K562 (cell line): Measurements from ENCODE around the gene ANP32B. TPM values are rescaled to one million over a fixed set of nuclear protein-coding genes. Genes with fewer than 3 reads are reported as not detected.

Experiments
- ATAC-seq: fragments of 200-7000 bp; cut with Tn5 transposase; 3 replicates; pipeline ENCODE4 v1.9.1; 2020; ENCODE audit warnings: moderate library complexity
- BruUV-seq: library from RNA; stranded (reverse); fragments of 400-500 nt; replicated peaks from 2 replicates; lab custom pipeline; 2021; lab: Mats Ljungman, UMichigan
- CTCF ChIA-PET: fragments of 300-600 bp; formaldehyde crosslinking; extraction: SDS; loops from one replicate; lab custom pipeline; 2021; ENCODE audit warnings: low intra/inter-chr PET ratio; lab: Yijun Ruan, JAX
- POLR2A ChIA-PET: fragments of 300-600, 350-650 bp; sonication (Branson Sonifier 250); formaldehyde crosslinking; extraction: SDS; loops from one replicate; lab custom pipeline; 2021; ENCODE audit warnings: antibody characterized with exemption, inconsistent platforms; lab: Yijun Ruan, JAX
- DNase-seq, 4 experiments: peaks; one replicate each; pipeline versions ENCODE4 v3.0.0 to v3.0.0-alpha.2; 2011 to 2018; ENCODE audit warnings: low spot score in 3 of 4, mixed read lengths in 3 of 4; ENCODE audit errors: extremely low read depth in 1 of 4
- FAIRE-seq: peaks from 2 replicates; lab custom pipeline; 2011; peaks lifted over from hg19 to GRCh38; lab: Jason Lieb, UNC
- H2AFZ ChIP-seq: 2 replicates; pipeline ENCODE4 v1.6.0; 2011; ENCODE audit warnings: low read depth, low read length, control low read depth, inconsistent platforms
- H3K27ac ChIP-seq: fragments of 200-600 bp; 3 replicates; pipeline ENCODE4 v1.8.0; 2011; ENCODE audit warnings: low read depth, mild to moderate bottlenecking, control low read depth, inconsistent platforms, low read length, moderate library complexity, mixed read lengths; ENCODE audit errors: extremely low read depth
- H3K27me3 ChIP-seq, 2 experiments: fragments of 300-600 bp in 1 of 2; 2 replicates in 1 of 2; 3 replicates in 1 of 2; pipeline versions ENCODE4 v1.6.0 to v1.8.0; 2011; ENCODE audit warnings: inconsistent platforms in 2 of 2, low read length in 2 of 2, mild to moderate bottlenecking in 1 of 2, mixed read lengths in 1 of 2, moderate library complexity in 1 of 2; ENCODE audit not compliant: control insufficient read depth in 2 of 2, insufficient read depth in 2 of 2
- H3K36me3 ChIP-seq: fragments of 300-600 bp; 3 replicates; pipeline ENCODE4 v1.8.0; 2011; ENCODE audit warnings: mild to moderate bottlenecking, low read length, inconsistent platforms; ENCODE audit not compliant: control insufficient read depth, insufficient read depth
- H3K4me1 ChIP-seq, 2 experiments: fragments of 200-600 bp in 1 of 2; replicated peaks in 1 of 2; 2 replicates in 1 of 2; 3 replicates in 1 of 2; pipeline versions ENCODE4 v1.5.1 to v1.8.0; 2011; ENCODE audit warnings: inconsistent platforms in 2 of 2, low read length in 2 of 2, mild to moderate bottlenecking in 1 of 2, mixed read lengths in 1 of 2, moderate library complexity in 1 of 2; ENCODE audit not compliant: control insufficient read depth in 2 of 2, insufficient read depth in 2 of 2
- H3K4me2 ChIP-seq: 2 replicates; pipeline ENCODE4 v1.6.1; 2011; ENCODE audit warnings: low read length, control low read depth, inconsistent platforms, mixed read lengths; ENCODE audit not compliant: insufficient read depth
- H3K4me3 ChIP-seq: fragments of 200-600 bp; sonication (generic), shearing (Covaris generic); 2 replicates; pipeline ENCODE4 v1.5.1; 2016; ENCODE audit warnings: control low read depth, inconsistent platforms
- H3K79me2 ChIP-seq: fragments of 200-600 bp; 3 replicates; pipeline ENCODE4 v1.8.0; 2011; ENCODE audit warnings: low read length, inconsistent platforms; ENCODE audit not compliant: control insufficient read depth, insufficient read depth
- H3K9ac ChIP-seq, 2 experiments: 2 replicates each; pipeline versions ENCODE4 v1.6.0 to v1.6.1; 2011; ENCODE audit warnings: low read depth in 2 of 2, low read length in 2 of 2, control low read depth in 1 of 2, inconsistent platforms in 1 of 2, mild to moderate bottlenecking in 1 of 2, mixed read lengths in 1 of 2; ENCODE audit not compliant: insufficient read depth in 1 of 2
- H3K9me1 ChIP-seq: one replicate; pipeline ENCODE4 v1.6.0; 2011; ENCODE audit warnings: inconsistent platforms, mild to moderate bottlenecking, low read length, moderate library complexity; ENCODE audit not compliant: control insufficient read depth, insufficient read depth
- H3K9me3 ChIP-seq: replicated peaks from 2 replicates; pipeline ENCODE4 v1.5.1; 2011; ENCODE audit warnings: low read depth, low read length, inconsistent platforms; ENCODE audit not compliant: control insufficient read depth, insufficient read depth
- H4K20me1 ChIP-seq: replicated peaks from 2 replicates; pipeline ENCODE4 v1.6.1; 2011; ENCODE audit warnings: low read length, inconsistent platforms, mixed read lengths; ENCODE audit not compliant: control insufficient read depth, insufficient read depth
- DMBX1 ChIP-seq: fragments of 250-450 bp; sonication (Bioruptor Pico); IDR thresholded peaks from 2 replicates; pipeline ENCODE4 v1.8.0; 2022; ENCODE audit warnings: inconsistent platforms, mild to moderate bottlenecking, moderate library complexity, borderline replicate concordance
- HMG20B ChIP-seq: fragments of 250-450 bp; sonication (Bioruptor Pico); IDR thresholded peaks from 2 replicates; pipeline ENCODE4 v1.5.0; 2021; ENCODE audit warnings: mild to moderate bottlenecking
- NFRKB ChIP-seq: fragments of 450-650 bp; IDR thresholded peaks from 2 replicates; pipeline ENCODE4 v1.6.1; 2016; ENCODE audit warnings: low read depth
- PYGO2 ChIP-seq: fragments of 450-650 bp; IDR thresholded peaks from 2 replicates; pipeline ENCODE4 v1.6.1; 2016; ENCODE audit warnings: mild to moderate bottlenecking, missing genetic modification characterization, moderate library complexity, missing compliant biosample characterization
- REST ChIP-seq, 2 experiments: fragments of 450-650 bp; formaldehyde crosslinking in 1 of 2; IDR thresholded peaks; 2 replicates each; pipeline versions ENCODE4 v1.4.0 to v1.6.1; 2014 to 2020; ENCODE audit warnings: mild to moderate bottlenecking in 2 of 2, borderline replicate concordance in 1 of 2, low read depth in 1 of 2
- TCF15 ChIP-seq: fragments of 250-450 bp; sonication (Bioruptor Pico); IDR thresholded peaks from 2 replicates; pipeline ENCODE4 v1.8.0; 2022; ENCODE audit warnings: moderate library complexity, mild to moderate bottlenecking, inconsistent platforms
- TGIF2 ChIP-seq: sonication (generic); formaldehyde crosslinking; IDR thresholded peaks from 2 replicates; pipeline ENCODE4 v1.8.1; 2022; ENCODE audit warnings: mild to moderate bottlenecking, missing genetic modification reagents, moderate library complexity
- ZNF561 ChIP-seq: fragments of 450-650 bp; formaldehyde crosslinking; conservative IDR thresholded peaks from 2 replicates; pipeline ENCODE4 v1.4.0; 2020; ENCODE audit warnings: mild to moderate bottlenecking, moderate library complexity
- WGBS: fragments of 100-300 bp; shearing (Covaris generic); methylation state at CpG from one replicate; pipeline ENCODE4 v1.1.6; 2016; ENCODE audit warnings: low coverage, mixed read lengths; ENCODE audit not compliant: insufficient coverage; ENCODE audit errors: missing lambda C conversion rate; 5-methylcytosine and 5-hydroxymethylcytosine counted together
- in situ Hi-C: fragments of 300-500 bp; cut with MboI; formaldehyde crosslinking; loops from 4 replicates; pipeline ENCODE4 v1.15.0; 2018; ENCODE audit warnings: inconsistent platforms, mixed read lengths
- intact Hi-C: fragments of 100-400 bp; cut with micrococcal nuclease; formaldehyde crosslinking; loops from 2 replicates; pipeline ENCODE4 v1.14.2; 2022
- polyA plus RNA-seq, 8 experiments: library from polyadenylated mRNA; depleted of rRNA in 4 of 8; stranded (reverse) in 5 of 8; unstranded in 3 of 8; fragments of >200 nt; fragmentation: Nextera tagmentation in 2 of 8; fragmentation: Illumina TruSeq in 1 of 8; extraction: Ambion mirVana in 2 of 8; extraction: Trizol in 1 of 8; gene quantifications; 2 replicates each; pipeline versions ENCODE4 v1.2.1 to v1.2.3, GENCODE V29; 2011 to 2014; ENCODE audit warnings: inconsistent platforms in 1 of 8, missing spikeins in 1 of 8
- total RNA-seq, 7 experiments: library from RNA; depleted of rRNA in 6 of 7; stranded (reverse); fragments of >200 nt in 6 of 7; fragmentation: Illumina TruSeq in 2 of 7; extraction: Trizol in 2 of 7; gene quantifications; 2 replicates each; pipeline versions ENCODE4 v1.2.1 to v1.2.3, GENCODE V29; 2011 to 2021; ENCODE audit warnings: low replicate concordance in 1 of 7

ANP32B gene
- total and polyA plus RNA-seq, 9 of the 15 experiments (the other 6 are each of a cell fraction or from before 2014, with no cell fraction given) = 68.9 to 815 (median 141) TPM

- Histone ChIP-seq H3K27ac (peak overlapping the region; percentile 99), H2AFZ (peak overlapping the region; percentile 80), H3K4me3 (no peak overlapping the region), H3K27me3 (no peaks in the 10 kb centered on the region), H3K4me2 (peak overlapping the region; percentile 73), H3K9me1 (no peaks in the 10 kb centered on the region), H3K79me2 (peaks cover 54% of the 10 kb centered on the region), H3K36me3 (peaks cover 5% of the 10 kb centered on the region; the same call in 2 of the 3 replicates), H3K9me3 (no peaks in the 10 kb centered on the region), H3K9ac (peak overlapping the region; percentile 65 to 99; a peak in 3 of 4 replicates), H4K20me1 (no peaks in the 10 kb centered on the region), H3K4me1 (peaks cover 37 to 38% of the 10 kb centered on the region in 2 experiments; a peak in 4 of 5 replicates)
- peak in 2 of 4 experiments; percentile 32 to 67 for DNase-seq
- BruUV-seq = no TSS peak
- in situ Hi-C loops = no loop called here
- ChIA-PET POLR2A (interaction anchor here (0.6 to 6.2 kb wide), 16 partner anchors 8 to 285 kb away, joined by 3 to 84 read pairs (median 4); partner anchors contain the start of genes HEMGN and TRMO), CTCF (interaction anchor here (1.4 kb wide), 1 partner anchor 57 kb away, joined by 6 read pairs; no protein-coding TSS in a partner anchor)
- peak; percentile 37 for FAIRE-seq
- ATAC-seq = peak; percentile 5
- intact Hi-C loops = loop anchor here (5.0 kb wide), 1 partner anchor 276 kb away; the partner anchor contains the start of gene TBC1D2
- WGBS = 18% methylated on average over 10 of the region's 10 CpGs
- TF ChIP-seq DMBX1 (CRISPR knock-in tag) (peak; percentile 79; the same call in 1 of the 2 replicates), REST (IDR thresholded peaks at IDR 0.05; ENCODE audit: borderline replicate concordance) (no peak), REST (CRISPR knock-in tag; IDR thresholded peaks at IDR 0.05; ENCODE audit: low read depth) (no peak), TGIF2 (no peak), TCF15 (CRISPR knock-in tag) (no peak), PYGO2 (tag) (peak; percentile 16; the same call in 1 of the 2 replicates), ZNF561 (CRISPR knock-in tag) (peak; percentile 69; the same call in 1 of the 2 replicates), NFRKB (peak; percentile 81), HMG20B (CRISPR knock-in tag) (0 out of 2 replicates have a peak, but pooled peaks have one; percentile 65)
These were observed 2.0 kb upstream of the ANP32B start for GRCh38 chr9:97980918-97981845.
